ENCODE measurements around the gene BIVM. TPM values are rescaled to one million over a fixed set of nuclear protein-coding genes. Genes with fewer than 3 reads are reported as not detected.

Gene BIVM
- polyA plus RNA-seq, 1 donor = 30.1 TPM

- DNase-seq = peak; percentile 98
Measured at GRCh38 chr13:102845630-102846260, 46.8 kb downstream of the BIVM start, which contains the start of gene ERCC5. Gene ERCC5 (plus strand): TSS chr13:102846032. CDS start chr13:102846267, 235 bp downstream.

DNA sequence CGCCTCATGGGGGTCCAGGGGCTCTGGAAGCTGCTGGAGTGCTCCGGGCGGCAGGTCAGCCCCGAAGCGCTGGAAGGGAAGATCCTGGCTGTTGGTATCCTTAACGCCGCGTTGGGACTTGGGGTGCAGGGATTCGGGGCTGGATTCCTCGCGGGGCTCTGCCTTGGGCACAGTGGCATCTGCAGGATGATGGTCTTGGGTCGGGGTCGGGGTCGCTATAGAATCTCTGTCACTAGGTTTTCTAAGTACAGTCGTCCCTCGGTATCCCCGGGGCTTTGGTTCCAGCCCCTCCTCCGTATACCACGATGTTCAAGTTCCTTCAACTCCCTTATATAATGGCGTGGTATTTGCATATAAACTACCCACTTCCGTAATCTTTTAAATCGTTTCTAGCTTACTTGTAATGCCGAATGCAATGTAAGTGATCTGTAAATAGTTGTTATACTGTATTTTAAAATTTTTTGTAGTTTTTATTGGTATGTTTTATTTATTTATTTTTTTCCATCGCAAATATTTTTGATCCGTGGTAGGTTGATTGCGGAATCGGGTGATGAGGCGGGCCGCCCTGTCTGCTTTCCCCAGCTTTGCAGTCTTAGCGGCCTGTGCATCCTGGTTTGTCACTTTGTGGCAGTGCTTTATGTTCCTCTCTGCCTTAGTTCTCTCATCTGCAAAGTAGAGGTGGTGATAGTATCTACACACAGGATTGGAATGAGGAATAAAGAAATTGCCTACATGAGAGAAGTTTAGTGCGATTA, 47.5 kb downstream of the BIVM start:
- DNase-seq = peak; percentile 37

DNA sequence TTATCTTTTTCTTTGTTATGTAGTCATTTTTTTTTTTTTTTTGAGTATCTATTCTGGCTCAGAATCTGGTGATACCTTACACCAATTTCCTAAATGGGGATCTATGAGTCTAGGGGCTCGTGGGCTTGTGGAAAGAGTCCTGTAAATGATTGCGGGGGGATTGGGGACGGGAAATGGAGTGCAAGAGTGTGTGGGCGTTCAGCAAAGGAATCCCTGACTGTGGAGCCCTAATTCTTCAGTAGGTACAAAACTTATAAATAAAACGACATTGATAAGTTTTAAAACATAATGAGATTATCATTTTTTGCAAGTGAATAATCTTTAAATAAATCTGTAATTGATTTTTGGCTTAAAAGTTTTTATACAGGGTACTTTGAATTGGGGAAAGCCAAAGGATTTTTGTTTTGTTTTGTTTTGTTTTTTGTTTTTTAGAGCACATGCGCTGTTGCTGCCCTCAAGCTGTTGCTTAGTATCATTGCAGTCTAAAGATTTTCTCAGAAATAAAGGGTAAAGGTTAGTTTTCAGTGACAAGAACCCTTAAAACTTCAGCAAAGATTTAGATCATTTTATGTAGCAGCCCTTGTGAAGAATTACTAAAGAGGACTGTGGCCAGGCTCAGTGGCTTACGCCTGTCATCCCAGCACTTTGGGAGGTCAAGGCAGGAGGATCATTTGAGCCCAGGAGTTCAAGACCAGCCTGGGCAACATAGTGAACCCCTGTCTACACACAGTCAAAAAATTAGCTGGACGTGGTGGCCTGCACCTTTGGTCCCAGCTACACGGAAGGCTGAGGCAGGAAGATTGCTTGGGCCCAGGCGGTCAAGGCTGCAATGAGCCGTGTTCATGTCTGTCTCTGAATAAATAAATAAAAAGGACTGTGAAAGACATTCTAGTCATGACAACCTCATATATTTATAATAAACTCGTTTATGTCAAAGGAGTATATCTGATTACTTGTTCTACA, 48.6 kb downstream of the BIVM start:
- no peak for DNase-seq

DNA sequence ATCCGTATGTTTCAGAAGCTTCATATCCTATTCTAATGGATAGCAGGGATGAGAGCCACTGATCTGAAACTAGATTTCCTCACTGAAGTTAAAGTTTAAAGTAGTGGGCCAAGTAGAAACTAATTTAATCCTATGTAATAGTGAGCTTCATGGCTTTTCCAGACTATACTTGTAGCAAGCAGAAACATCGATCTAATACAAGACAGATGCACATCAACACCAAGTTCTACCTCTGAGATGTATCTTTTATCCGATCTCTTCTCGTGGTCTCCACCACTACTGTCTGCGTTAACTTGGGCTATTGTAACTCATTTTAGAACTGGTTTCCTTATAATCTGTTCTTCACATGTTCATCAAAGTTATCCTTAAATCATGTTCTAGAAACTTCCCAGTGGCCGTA, 50.0 kb downstream of the BIVM start:
- no peak for DNase-seq

DNA sequence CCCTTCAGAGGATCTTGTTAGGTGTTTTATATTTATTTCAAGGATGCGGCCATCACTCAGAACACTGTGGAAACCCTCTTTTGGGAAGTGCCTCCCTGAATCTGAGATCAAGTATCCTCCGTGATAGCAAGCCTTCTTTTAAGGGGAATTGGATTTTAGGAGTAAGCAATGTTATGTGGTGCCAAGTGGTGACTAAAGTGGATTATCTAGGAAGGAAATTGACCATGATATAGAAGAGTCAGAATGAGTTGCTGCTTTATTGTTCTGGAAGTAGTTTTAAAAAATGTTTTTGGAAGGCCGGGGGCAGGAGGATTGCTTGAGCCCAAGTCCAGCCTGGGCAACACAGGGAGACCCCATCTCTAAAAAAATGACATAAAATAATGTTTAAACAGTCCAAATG, 53.6 kb downstream of the BIVM start:
- no peak for DNase-seq

- no peak for DNase-seq
Measured at GRCh38 chr13:102854675-102855074, 55.8 kb downstream of the BIVM start.

GRCh38 chr13:102856557-102856956, 57.6 kb downstream of the BIVM start:
- DNase-seq = no peak

- no peak for DNase-seq
Measured at GRCh38 chr13:102862624-102863210, 63.8 kb downstream of the BIVM start.

DNA sequence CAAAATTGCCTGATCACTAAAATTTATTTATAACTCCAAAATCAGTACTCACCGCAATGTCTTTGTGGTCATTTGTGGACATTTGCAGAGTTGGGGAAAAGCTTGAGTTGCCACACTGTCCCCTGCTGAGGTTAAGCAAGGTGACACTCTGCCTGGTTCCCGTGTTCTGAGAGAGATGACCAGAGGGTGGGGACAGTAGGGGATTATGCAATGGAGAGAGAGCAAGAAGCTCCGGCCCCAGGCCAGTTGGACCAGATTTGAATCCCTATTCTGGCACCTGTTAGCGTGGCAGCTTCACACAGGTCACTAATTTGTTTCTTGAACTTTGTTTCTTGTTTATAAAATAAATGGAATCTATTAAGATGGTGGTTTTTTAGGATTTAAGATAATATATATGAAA, 64.7 kb downstream of the BIVM start:
- no peak for DNase-seq

DNA sequence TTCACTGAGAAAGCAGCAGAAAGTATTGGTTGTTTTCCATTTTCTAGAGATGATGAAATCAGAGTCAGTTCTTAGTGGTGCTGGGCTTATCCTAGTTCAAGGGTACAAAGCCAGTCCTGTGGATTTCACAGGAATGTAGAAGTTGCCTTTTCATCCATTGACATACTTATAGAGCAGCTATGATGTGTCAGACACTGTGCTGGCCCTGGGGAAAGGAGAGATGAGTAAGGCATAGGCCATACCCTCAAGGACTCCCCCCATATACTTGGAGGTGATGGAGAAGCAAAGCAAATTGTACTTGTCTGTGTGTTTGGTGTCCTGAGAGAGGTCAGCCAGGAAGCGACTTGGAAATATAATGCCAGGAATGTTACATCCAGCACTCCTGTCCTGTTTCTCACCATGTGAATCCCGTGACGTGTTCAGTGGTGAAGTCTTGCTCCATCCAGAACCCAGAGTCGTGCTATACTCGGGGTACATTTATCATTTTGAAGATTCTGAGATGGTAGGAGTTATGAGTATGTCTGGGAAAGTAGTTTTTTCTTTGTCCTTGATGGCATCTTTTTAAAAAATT, 69.5 kb downstream of the BIVM start:
- DNase-seq = no peak

DNA sequence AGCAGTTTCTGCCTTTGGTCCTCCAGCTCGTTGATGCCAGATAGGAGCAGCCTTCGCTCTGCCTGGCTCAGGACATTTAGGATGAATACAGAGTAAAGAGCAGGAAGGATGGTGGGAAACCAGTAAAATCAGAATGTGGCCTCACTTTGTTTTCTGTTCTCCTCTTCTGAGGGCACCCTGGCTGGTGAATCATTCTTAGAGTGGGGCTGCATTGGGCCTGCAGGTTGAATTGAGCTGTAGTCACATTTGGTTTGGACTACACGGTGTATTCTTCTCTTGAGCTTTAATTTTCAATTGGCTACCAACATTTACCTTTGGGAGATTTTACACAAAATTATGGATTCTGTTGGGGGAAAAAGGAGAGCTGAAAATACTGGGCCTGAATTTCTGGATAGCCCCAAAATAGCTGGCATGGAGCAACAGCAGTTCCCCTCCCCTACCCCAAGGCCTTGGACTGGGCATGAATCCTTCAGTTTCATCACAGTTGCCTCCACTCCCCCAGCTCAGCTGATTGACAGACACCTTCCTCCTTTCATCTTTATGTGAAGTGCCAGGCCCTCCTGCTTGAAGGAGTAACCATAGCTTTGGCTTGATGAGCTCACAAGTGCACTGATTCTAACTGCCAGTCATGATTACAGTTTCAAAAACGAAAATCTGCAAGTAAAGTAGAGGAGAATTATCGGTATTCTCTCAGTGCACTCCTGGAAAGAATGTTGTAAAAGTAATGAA, 71.2 kb downstream of the BIVM start:
- no peak for DNase-seq

DNA sequence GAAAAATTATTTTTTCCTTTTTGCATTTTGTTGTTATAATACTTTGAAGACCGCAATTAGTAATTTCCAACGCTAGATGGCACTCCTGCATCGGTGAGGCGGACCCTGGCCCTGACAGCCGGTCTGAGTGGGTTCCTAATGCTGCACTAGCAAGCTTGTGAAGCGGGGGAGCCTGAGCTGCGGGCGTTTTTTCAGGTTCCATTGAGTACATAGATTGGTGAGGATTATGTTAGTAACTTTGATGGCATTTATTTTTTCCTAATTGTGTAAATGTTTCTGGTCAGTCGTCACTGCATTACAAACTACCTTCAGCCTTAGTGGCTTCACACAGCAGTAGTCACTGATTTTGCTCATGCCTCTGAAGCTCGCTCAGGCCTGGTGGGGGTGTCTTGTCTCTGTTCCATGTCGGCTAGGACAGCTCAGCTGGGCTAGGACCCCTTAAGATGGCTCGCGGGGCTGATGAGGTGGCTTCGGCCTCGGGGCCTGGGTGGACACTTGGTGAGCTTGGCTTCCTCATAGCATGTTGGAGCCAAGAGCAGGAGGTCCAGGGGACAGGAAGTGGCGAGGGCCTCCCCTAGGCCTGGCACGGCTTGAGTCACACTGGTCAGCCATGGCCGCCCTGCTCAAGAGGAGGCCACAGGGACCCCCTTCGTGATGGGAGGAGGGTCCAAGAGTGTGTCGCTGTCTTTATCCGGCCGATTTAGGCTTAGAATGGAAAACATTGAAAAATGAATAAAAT, 71.9 kb downstream of the BIVM start:
- peak; percentile 57 for DNase-seq

DNA sequence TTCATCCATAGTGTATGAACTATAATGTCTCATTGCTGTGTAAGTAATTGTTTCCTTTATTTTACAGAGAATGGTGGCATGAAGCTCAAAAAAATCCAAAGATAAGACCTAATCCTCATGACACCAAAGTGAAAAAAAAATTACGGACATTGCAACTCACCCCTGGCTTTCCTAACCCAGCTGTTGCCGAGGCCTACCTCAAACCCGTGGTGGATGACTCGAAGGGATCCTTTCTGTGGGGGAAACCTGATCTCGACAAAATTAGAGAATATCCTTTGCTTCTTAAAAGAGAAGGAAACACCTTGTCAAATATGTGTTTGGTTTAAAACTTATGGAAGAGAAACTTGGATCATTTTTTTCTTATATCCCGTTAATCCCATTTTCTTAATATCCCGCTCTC, 73.2 kb downstream of the BIVM start:
- DNase-seq = no peak

GRCh38 chr13:102872531-102872930, 73.6 kb downstream of the BIVM start:
- no peak for DNase-seq

DNA sequence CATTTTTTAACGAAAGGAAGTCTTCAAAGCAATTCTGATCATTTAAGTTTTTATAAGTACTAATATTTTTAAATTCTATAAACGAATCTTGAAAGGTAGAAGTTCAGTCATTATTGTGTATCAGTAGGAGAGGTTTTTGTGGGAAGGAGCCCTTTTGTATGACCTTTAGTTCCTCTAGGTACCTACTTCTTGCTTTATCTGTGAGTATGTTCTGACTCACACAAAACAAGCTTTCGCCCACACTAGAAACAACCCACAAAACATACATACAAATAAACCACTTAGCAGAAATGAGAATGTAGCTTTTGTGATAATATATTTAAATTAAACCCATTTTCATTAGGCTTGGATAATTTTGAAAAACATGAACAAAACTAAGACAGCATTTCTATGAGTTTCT, 74.7 kb downstream of the BIVM start:
- DNase-seq = no peak

- DNase-seq = no peak
Measured at GRCh38 chr13:102875256-102875655, 76.3 kb downstream of the BIVM start.

GRCh38 chr13:102877303-102877702, 78.4 kb downstream of the BIVM start:
- no peak for DNase-seq

DNA sequence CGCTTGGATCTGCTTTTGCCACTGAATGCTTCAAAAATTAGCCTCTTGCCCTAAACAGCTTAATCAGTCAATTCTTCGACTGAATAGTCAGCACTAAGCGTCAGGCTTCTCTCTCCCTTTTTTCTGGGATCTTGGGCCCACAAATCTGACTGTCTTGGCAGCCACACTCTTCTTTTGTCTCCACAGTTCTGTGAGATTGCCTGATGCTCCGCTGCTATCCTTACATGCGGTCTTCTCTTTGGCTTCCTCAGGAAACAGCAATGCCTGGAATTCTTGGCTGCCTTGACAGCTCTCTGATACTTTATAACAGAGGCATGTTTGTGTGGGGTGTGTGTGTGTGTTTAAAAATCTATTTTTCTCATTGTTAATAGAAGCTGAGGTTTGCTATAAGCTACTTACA, 79.6 kb downstream of the BIVM start:
- DNase-seq = peak; percentile 20

GRCh38 chr13:102879793-102880499, 81.0 kb downstream of the BIVM start:
- DNase-seq = no peak

All from hindlimb muscle (tissue), 1 donor.